OCI-LY3 (cell line): ENCODE data around the gene MAB21L3.

Source experiments
- H2AFZ ChIP-seq: fragments of 200-600, 300-600 bp; shearing (Covaris generic); 2 replicates; pipeline ENCODE4 v1.6.0; 2014; ENCODE audit warnings: antibody characterized with exemption, low read depth, low read length
- H3K27ac ChIP-seq: fragments of 200-600, 300-600 bp; sonication (generic); 2 replicates; pipeline ENCODE4 v1.5.1; 2014; ENCODE audit warnings: mild to moderate bottlenecking, low read length, moderate library complexity, mixed read lengths
- H3K27me3 ChIP-seq: fragments of 200-600, 300-600 bp; sonication (generic); 2 replicates; pipeline ENCODE4 v1.6.1; 2014; ENCODE audit warnings: low read depth, low read length, mixed read lengths
- H3K36me3 ChIP-seq: fragments of 200-600, 300-600 bp; sonication (generic); replicated peaks from 2 replicates; pipeline ENCODE3; 2014; ENCODE audit warnings: low read depth, low read length, mixed read lengths
- H3K4me1 ChIP-seq: fragments of 300-600, 200-600 bp; sonication (generic); 2 replicates; pipeline ENCODE4 v1.6.1; 2014; ENCODE audit warnings: low read length, mixed read lengths
- H3K4me2 ChIP-seq: fragments of 200-600, 300-600 bp; sonication (generic); 2 replicates; pipeline ENCODE4 v1.6.1; 2014; ENCODE audit warnings: low read length, mixed read lengths
- H3K4me3 ChIP-seq: fragments of 300-600, 200-600 bp; sonication (generic); 2 replicates; pipeline ENCODE4 v1.5.1; 2014; ENCODE audit warnings: antibody characterized with exemption, mild to moderate bottlenecking, low read length, moderate library complexity
- H3K79me2 ChIP-seq: fragments of 300-600, 200-600 bp; shearing (Covaris generic); 2 replicates; pipeline ENCODE4 v1.6.1; 2014; ENCODE audit warnings: mild to moderate bottlenecking, low read length, mixed read lengths
- H3K9ac ChIP-seq: fragments of 300-600, 200-600 bp; shearing (Covaris generic); 2 replicates; pipeline ENCODE4 v1.6.0; 2014; ENCODE audit warnings: mild to moderate bottlenecking, low read length, moderate library complexity
- H3K9me3 ChIP-seq: fragments of 200-600, 300-600 bp; shearing (Covaris generic); 2 replicates; pipeline ENCODE4 v1.6.1; 2014; ENCODE audit warnings: low read length, mixed read lengths; ENCODE audit not compliant: insufficient read depth
- H4K20me1 ChIP-seq: fragments of 200-600, 300-600 bp; sonication (generic); 2 replicates; pipeline ENCODE4 v1.6.1; 2016; ENCODE audit warnings: low read length, mixed read lengths; ENCODE audit not compliant: insufficient read depth
- EZH2phosphoT487 ChIP-seq: fragments of 200-600 bp; shearing (Covaris generic); IDR thresholded peaks from 2 replicates; pipeline ENCODE4 v1.6.1; 2018; ENCODE audit warnings: antibody characterized with exemption, mixed run types, low read depth
- TF ChIP-seq, protein P1 (sequence below): fragments of 200-600, 300-600 bp; sonication (generic); IDR thresholded peaks from 2 replicates; pipeline ENCODE4 v1.5.1; 2014; ENCODE audit warnings: antibody characterized with exemption, low read length, low read depth

The MAB21L3 gene

DNA sequence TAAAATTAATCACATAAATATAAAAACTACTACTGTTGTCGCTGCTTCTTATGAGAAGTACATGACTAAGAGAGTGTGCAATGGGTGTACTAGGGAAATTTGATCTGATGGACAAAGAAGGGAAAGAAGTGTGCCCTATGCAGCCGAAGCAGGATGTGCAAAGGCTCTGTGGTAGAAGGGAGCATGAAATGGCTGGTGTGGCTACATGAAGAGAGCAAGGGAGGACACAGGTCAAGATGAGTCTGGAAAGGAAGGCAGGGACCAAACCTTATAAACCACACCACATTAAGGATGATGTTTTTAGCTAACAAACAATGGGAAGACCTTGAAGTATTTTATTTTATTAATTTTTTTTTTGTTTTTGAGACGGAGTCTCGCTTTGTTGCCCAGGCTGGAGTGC is 20.0 kb downstream of the MAB21L3 start:
- TF ChIP-seq, protein P1, sequence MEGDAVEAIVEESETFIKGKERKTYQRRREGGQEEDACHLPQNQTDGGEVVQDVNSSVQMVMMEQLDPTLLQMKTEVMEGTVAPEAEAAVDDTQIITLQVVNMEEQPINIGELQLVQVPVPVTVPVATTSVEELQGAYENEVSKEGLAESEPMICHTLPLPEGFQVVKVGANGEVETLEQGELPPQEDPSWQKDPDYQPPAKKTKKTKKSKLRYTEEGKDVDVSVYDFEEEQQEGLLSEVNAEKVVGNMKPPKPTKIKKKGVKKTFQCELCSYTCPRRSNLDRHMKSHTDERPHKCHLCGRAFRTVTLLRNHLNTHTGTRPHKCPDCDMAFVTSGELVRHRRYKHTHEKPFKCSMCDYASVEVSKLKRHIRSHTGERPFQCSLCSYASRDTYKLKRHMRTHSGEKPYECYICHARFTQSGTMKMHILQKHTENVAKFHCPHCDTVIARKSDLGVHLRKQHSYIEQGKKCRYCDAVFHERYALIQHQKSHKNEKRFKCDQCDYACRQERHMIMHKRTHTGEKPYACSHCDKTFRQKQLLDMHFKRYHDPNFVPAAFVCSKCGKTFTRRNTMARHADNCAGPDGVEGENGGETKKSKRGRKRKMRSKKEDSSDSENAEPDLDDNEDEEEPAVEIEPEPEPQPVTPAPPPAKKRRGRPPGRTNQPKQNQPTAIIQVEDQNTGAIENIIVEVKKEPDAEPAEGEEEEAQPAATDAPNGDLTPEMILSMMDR: no peak
- no peak for TF ChIP-seq EZH2phosphoT487
- H3K9me3 ChIP-seq: no peaks in the 10 kb centered on the region
- H3K36me3 ChIP-seq: no peaks in the 10 kb centered on the region
- H4K20me1 ChIP-seq: no peaks in the 10 kb centered on the region
- H3K9ac ChIP-seq: no peak overlapping the region
- no peak overlapping the region for H3K4me3 ChIP-seq
- H3K79me2 ChIP-seq: no peaks in the 10 kb centered on the region
- H3K27ac ChIP-seq: no peak overlapping the region
- no peak overlapping the region for H3K4me2 ChIP-seq
- no peak overlapping the region for H2AFZ ChIP-seq
- H3K27me3 ChIP-seq: peaks cover 5% of the 10 kb centered on the region; the same call in 1 of the 2 replicates
- H3K4me1 ChIP-seq: peaks cover 7% of the 10 kb centered on the region; the same call in 1 of the 2 replicates

DNA sequence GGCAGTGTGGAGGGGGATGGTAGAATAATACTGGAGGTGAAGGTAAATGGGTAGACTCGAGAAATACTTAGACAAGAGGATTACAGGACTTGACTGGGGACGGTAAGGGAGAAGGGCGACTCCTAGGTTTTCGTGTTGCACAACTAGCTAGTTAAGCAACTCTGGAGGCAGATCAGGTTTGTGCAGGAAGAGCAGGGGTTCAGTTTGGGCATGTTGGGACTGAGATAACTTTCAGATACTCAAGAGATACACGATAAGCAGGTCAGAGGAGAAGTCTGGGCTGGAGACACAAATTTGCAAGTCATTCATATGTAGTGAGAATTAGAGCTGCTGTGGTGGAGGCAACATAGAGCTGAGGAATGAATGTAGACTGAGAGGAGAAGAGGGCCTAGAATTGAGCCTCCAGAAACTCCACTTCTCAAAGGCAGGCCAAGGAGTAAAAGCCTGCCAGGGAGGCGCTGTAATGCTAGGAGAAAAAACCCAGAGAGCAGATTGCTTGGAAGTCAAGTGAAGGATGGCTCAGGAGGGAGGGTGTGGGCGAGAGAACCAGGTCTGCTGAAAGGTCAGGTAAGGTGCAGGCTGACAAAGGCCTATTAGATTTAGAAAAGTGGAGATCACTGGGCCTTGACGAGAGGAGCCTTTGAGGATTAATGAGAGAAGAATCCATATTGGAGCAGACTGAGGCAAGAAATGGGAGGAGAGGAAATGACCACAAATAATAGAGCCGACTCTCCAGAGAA is 20.8 kb downstream of the MAB21L3 start:
- H3K9ac ChIP-seq: no peak overlapping the region
- no peaks in the 10 kb centered on the region for H4K20me1 ChIP-seq
- peaks cover 7% of the 10 kb centered on the region; the same call in 1 of the 2 replicates for H3K4me1 ChIP-seq
- TF ChIP-seq, protein P1: no peak
- no peak for TF ChIP-seq EZH2phosphoT487
- no peaks in the 10 kb centered on the region for H3K27me3 ChIP-seq
- no peak overlapping the region for H3K27ac ChIP-seq
- no peaks in the 10 kb centered on the region for H3K9me3 ChIP-seq
- no peak overlapping the region for H3K4me2 ChIP-seq
- no peak overlapping the region for H3K4me3 ChIP-seq
- H3K36me3 ChIP-seq: no peaks in the 10 kb centered on the region
- no peak overlapping the region for H2AFZ ChIP-seq
- H3K79me2 ChIP-seq: no peaks in the 10 kb centered on the region

DNA sequence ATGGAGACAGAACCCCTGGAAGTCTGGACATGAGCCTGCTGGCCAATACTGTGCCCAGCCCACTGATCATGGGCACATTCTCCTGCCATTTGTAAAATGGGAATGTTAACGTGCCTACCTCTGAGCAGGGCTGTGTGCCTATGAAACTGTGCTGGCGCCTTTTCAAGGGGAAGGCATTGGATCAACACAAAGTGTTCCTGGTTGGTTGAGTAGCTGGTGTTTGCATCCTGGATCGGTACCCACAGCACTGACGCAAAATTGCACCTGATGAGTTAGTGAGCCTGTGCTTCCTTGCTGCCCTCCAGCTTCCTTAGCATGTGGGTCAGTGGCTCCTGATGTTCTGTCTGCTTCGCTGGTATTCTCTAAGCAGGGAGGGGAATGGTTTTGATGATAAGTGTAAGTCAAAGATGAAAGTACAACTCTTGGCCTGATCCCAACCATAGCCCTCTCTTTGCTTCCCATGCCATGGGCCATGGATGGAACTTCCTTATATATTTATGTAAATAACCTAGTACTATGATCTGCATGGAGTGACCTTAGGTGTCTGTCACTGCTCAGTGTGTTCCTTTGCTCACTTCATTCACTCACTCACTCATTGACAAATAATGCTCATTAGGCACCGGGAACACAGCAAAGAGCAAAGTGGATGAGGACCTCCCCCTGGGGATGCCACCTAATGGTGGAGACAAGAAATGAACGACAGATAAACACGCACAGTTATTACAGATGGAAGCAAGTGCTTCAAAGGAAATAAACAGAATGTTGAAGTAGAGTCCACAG is 22.7 kb downstream of the MAB21L3 start:
- Histone ChIP-seq H4K20me1 (no peaks in the 10 kb centered on the region), H3K9ac (no peak overlapping the region), H2AFZ (no peak overlapping the region), H3K9me3 (no peaks in the 10 kb centered on the region), H3K4me1 (peaks cover 3% of the 10 kb centered on the region; the same call in 1 of the 2 replicates), H3K4me2 (no peak overlapping the region), H3K4me3 (no peak overlapping the region), H3K27ac (no peak overlapping the region), H3K79me2 (no peaks in the 10 kb centered on the region), H3K36me3 (no peaks in the 10 kb centered on the region), H3K27me3 (no peaks in the 10 kb centered on the region)
- TF ChIP-seq, protein P1: peak; percentile 44
- no peak for TF ChIP-seq EZH2phosphoT487

DNA sequence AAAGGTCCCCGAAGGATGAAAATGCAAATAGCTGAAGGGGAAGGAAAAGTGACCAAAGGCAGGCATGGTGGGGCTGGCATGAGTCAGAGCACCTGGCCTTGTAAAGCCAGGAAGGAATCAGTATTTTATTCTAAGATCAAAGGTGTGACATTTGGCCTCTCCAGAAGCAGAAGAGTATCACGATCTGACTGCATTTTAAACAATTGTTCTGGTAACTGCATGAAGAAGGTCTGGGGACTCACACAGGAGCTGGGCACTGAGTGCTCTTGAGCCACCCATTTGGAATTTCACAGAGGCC is 23.2 kb downstream of the MAB21L3 start:
- Histone ChIP-seq H3K36me3 (no peaks in the 10 kb centered on the region), H2AFZ (no peak overlapping the region), H3K9me3 (no peaks in the 10 kb centered on the region), H3K79me2 (no peaks in the 10 kb centered on the region), H3K27me3 (no peaks in the 10 kb centered on the region), H3K9ac (no peak overlapping the region), H3K4me2 (no peak overlapping the region), H4K20me1 (no peaks in the 10 kb centered on the region), H3K4me3 (no peak overlapping the region), H3K27ac (no peak overlapping the region), H3K4me1 (peaks cover 5% of the 10 kb centered on the region; the same call in 1 of the 2 replicates)
- no peak for TF ChIP-seq EZH2phosphoT487
- TF ChIP-seq, protein P1: no peak
